IMR-90 (cell line): ENCODE results near the gene CCDC63. TPM values are rescaled to one million over a fixed set of nuclear protein-coding genes. Genes with fewer than 3 reads are reported as not detected.

Experiments
- ATAC-seq: fragments of 200-7000 bp; cut with Tn5 transposase; 2 replicates; pipeline ENCODE4 v1.9.1; 2020; ENCODE audit warnings: low read depth, mild to moderate bottlenecking, moderate library complexity
- BruUV-seq: library from RNA; stranded (reverse); fragments of 400-500 nt; replicated peaks from 2 replicates; lab custom pipeline; 2021; lab: Mats Ljungman, UMichigan
- CTCF ChIA-PET: fragments of 300-600 bp; formaldehyde crosslinking; extraction: SDS; loops from one replicate; lab custom pipeline; 2021; ENCODE audit warnings: antibody characterized with exemption; lab: Yijun Ruan, JAX
- POLR2A ChIA-PET: fragments of 300-600 bp; sonication (Branson Sonifier 250); formaldehyde crosslinking; loops from one replicate; lab custom pipeline; 2022; ENCODE audit warnings: antibody characterized with exemption; ENCODE audit not compliant: unreplicated experiment; lab: Charles Lee
- DNase-seq: peaks from one replicate; pipeline ENCODE4 v3.0.0; 2013
- H2AFZ ChIP-seq: replicated peaks from 2 replicates; pipeline ENCODE3; 2013; ENCODE audit warnings: low read length, mild to moderate bottlenecking; ENCODE audit not compliant: poor library complexity
- H2AK5ac ChIP-seq: 2 replicates; pipeline ENCODE4 v1.6.1; 2013; ENCODE audit warnings: low read depth, low read length, inconsistent platforms
- H2AK9ac ChIP-seq: replicated peaks from 2 replicates; pipeline ENCODE3; 2013; ENCODE audit warnings: mild to moderate bottlenecking, low read depth, low read length, moderate library complexity; ENCODE audit not compliant: poor library complexity
- H2BK120ac ChIP-seq: 2 replicates; pipeline ENCODE4 v1.6.1; 2013; ENCODE audit warnings: low read depth, low read length, inconsistent platforms
- H2BK15ac ChIP-seq: 3 replicates; pipeline ENCODE4 v1.6.1; 2013; ENCODE audit warnings: low read depth, low read length, inconsistent platforms
- H2BK20ac ChIP-seq: 2 replicates; pipeline ENCODE4 v1.6.1; 2013; ENCODE audit warnings: low read depth, mild to moderate bottlenecking, inconsistent platforms, low read length, moderate library complexity
- H2BK5ac ChIP-seq: 2 replicates; pipeline ENCODE4 v1.6.1; 2013; ENCODE audit warnings: mild to moderate bottlenecking, low read depth, low read length, inconsistent platforms; ENCODE audit not compliant: poor library complexity, severe bottlenecking
- H3K14ac ChIP-seq: replicated peaks from 2 replicates; pipeline ENCODE4 v1.6.1; 2013; ENCODE audit warnings: low read depth, low read length, inconsistent platforms
- H3K18ac ChIP-seq: 2 replicates; pipeline ENCODE4 v1.6.1; 2013; ENCODE audit warnings: low read depth, low read length, control low read depth
- H3K23ac ChIP-seq: 2 replicates; pipeline ENCODE4 v1.6.1; 2013; ENCODE audit warnings: low read depth, low read length, inconsistent platforms
- H3K27ac ChIP-seq: 2 replicates; pipeline ENCODE4 v1.5.1; 2013; ENCODE audit warnings: mild to moderate bottlenecking, control low read depth, low read length; ENCODE audit not compliant: insufficient read depth
- H3K27me3 ChIP-seq: 2 replicates; pipeline ENCODE4 v1.6.1; 2013; ENCODE audit warnings: low read length; ENCODE audit not compliant: control insufficient read depth, insufficient read depth
- H3K36me3 ChIP-seq: 2 replicates; pipeline ENCODE4 v1.6.1; 2013; ENCODE audit warnings: low read length, mixed read lengths; ENCODE audit not compliant: control insufficient read depth, insufficient read depth
- H3K4ac ChIP-seq: 2 replicates; pipeline ENCODE4 v1.6.1; 2013; ENCODE audit warnings: low read depth, low read length, inconsistent platforms
- H3K4me1 ChIP-seq: 2 replicates; pipeline ENCODE4 v1.6.1; 2013; ENCODE audit warnings: low read length, mixed read lengths; ENCODE audit not compliant: control insufficient read depth, insufficient read depth
- H3K4me2 ChIP-seq: 2 replicates; pipeline ENCODE4 v1.6.1; 2013; ENCODE audit warnings: low read depth, mild to moderate bottlenecking, control low read depth, low read length, moderate library complexity
- H3K4me3 ChIP-seq: 2 replicates; pipeline ENCODE4 v1.5.1; 2013; ENCODE audit warnings: low read depth, mild to moderate bottlenecking, control low read depth, low read length, moderate library complexity; ENCODE audit not compliant: insufficient read depth
- H3K56ac ChIP-seq: 2 replicates; pipeline ENCODE4 v1.6.1; 2013; ENCODE audit warnings: low read length, inconsistent platforms; ENCODE audit not compliant: insufficient read depth; ENCODE audit errors: extremely low read depth
- H3K79me1 ChIP-seq, 2 experiments: 2 replicates each; pipeline ENCODE4 v1.6.1; 2013; ENCODE audit warnings: low read length in 2 of 2, inconsistent platforms in 1 of 2, low read depth in 1 of 2
- H3K9ac ChIP-seq: 2 replicates; pipeline ENCODE4 v1.6.1; 2013; ENCODE audit warnings: low read depth, low read length, control low read depth
- H3K9me1 ChIP-seq: 2 replicates; pipeline ENCODE4 v1.6.1; 2013; ENCODE audit warnings: low read length, inconsistent platforms; ENCODE audit not compliant: insufficient read depth
- H3K9me3 ChIP-seq: 2 replicates; pipeline ENCODE4 v1.6.1; 2013; ENCODE audit warnings: low read length; ENCODE audit not compliant: control insufficient read depth, insufficient read depth
- H4K20me1 ChIP-seq: 2 replicates; pipeline ENCODE4 v1.6.1; 2013; ENCODE audit warnings: low read length, inconsistent platforms; ENCODE audit not compliant: insufficient read depth
- H4K5ac ChIP-seq: 2 replicates; pipeline ENCODE4 v1.6.1; 2013; ENCODE audit warnings: mild to moderate bottlenecking, low read depth, low read length, control low read depth
- H4K8ac ChIP-seq, 2 experiments: 2 replicates each; pipeline ENCODE4 v1.6.1; 2013; ENCODE audit warnings: low read depth in 2 of 2, low read length in 2 of 2, control low read depth in 1 of 2, inconsistent platforms in 1 of 2
- H4K91ac ChIP-seq: 2 replicates; pipeline ENCODE4 v1.6.1; 2013; ENCODE audit warnings: low read depth, low read length, inconsistent platforms; ENCODE audit not compliant: insufficient read depth
- BHLHE40 ChIP-seq: fragments of 150-350 bp; IDR thresholded peaks from 2 replicates; pipeline ENCODE4 v1.6.1; 2016; ENCODE audit warnings: mild to moderate bottlenecking, low read depth, low read length
- CEBPB ChIP-seq: IDR thresholded peaks from 2 replicates; pipeline ENCODE4 v1.6.1; 2012; ENCODE audit warnings: low read depth, low read length, improper control_type of control experiment
- CHD1 ChIP-seq: IDR thresholded peaks from 2 replicates; pipeline ENCODE4 v1.6.1; 2012; ENCODE audit warnings: low read depth, low read length, improper control_type of control experiment
- CTCF ChIP-seq: conservative IDR thresholded peaks from 2 replicates; pipeline ENCODE4 v1.5.1; 2012; ENCODE audit warnings: mild to moderate bottlenecking, low read depth, low read length, improper control_type of control experiment
- ELK1 ChIP-seq: fragments of 150-350 bp; IDR thresholded peaks from 2 replicates; pipeline ENCODE4 v1.6.1; 2016; ENCODE audit warnings: low read depth, mild to moderate bottlenecking, low read length, moderate library complexity, borderline replicate concordance
- FOS ChIP-seq: fragments of 150-350 bp; IDR thresholded peaks from 2 replicates; pipeline ENCODE4 v1.6.1; 2016; ENCODE audit warnings: low read depth, low read length
- MAFK ChIP-seq: IDR thresholded peaks from 2 replicates; pipeline ENCODE4 v1.6.1; 2012; ENCODE audit warnings: low read depth, low read length, improper control_type of control experiment
- MAZ ChIP-seq: IDR thresholded peaks from 2 replicates; pipeline ENCODE4 v1.6.1; 2012; ENCODE audit warnings: low read depth, mild to moderate bottlenecking, low read length, improper control_type of control experiment, moderate library complexity, borderline replicate concordance
- MXI1 ChIP-seq: IDR thresholded peaks from 2 replicates; pipeline ENCODE4 v1.6.1; 2012; ENCODE audit warnings: low read depth, mild to moderate bottlenecking, low read length, moderate library complexity, borderline replicate concordance
- NFE2L2 ChIP-seq: fragments of 150-350 bp; IDR thresholded peaks from 2 replicates; pipeline ENCODE4 v1.6.1; 2016; ENCODE audit warnings: low read depth, mild to moderate bottlenecking, low read length
- POLR2A ChIP-seq: IDR thresholded peaks from 2 replicates; pipeline ENCODE4 v1.6.1; 2012; ENCODE audit warnings: mild to moderate bottlenecking, low read depth, low read length
- RAD21 ChIP-seq: IDR thresholded peaks from 2 replicates; pipeline ENCODE4 v1.6.1; 2012; ENCODE audit warnings: low read length, improper control_type of control experiment
- RCOR1 ChIP-seq: IDR thresholded peaks from 2 replicates; pipeline ENCODE4 v1.6.1; 2012; ENCODE audit warnings: mild to moderate bottlenecking, low read length, improper control_type of control experiment; ENCODE audit not compliant: insufficient replicate concordance
- RFX5 ChIP-seq: IDR thresholded peaks from 2 replicates; pipeline ENCODE4 v1.8.0; 2012; ENCODE audit warnings: low read depth, mild to moderate bottlenecking, low read length, moderate library complexity
- SMC3 ChIP-seq: fragments of 150-350 bp; IDR thresholded peaks from 2 replicates; pipeline ENCODE4 v1.6.1; 2016; ENCODE audit warnings: low read depth, mild to moderate bottlenecking, antibody characterized with exemption, low read length, moderate library complexity
- USF2 ChIP-seq: fragments of 150-350 bp; IDR thresholded peaks from 2 replicates; pipeline ENCODE4 v1.6.1; 2017; ENCODE audit warnings: mild to moderate bottlenecking, antibody characterized with exemption, low read length, low read depth
- WGBS, 2 experiments: methylation state at CpG; one replicate each; pipeline versions ENCODE4 v1.1.5 to v1.1.7; 2013; ENCODE audit warnings: missing lambda C conversion rate in 2 of 2; ENCODE audit not compliant: insufficient read length in 1 of 2; ENCODE audit errors: extremely low coverage in 2 of 2; 5-methylcytosine and 5-hydroxymethylcytosine counted together
- dilution Hi-C: fragments of 300-500 bp; cut with HindIII; formaldehyde crosslinking; loops from one replicate; pipeline ENCODE4 v1.14.3; 2018; ENCODE audit warnings: low sequenced_read_pairs; ENCODE audit not compliant: unreplicated experiment
- in situ Hi-C: fragments of 300-500 bp; cut with MboI; formaldehyde crosslinking; loops from 3 replicates; pipeline ENCODE4 v1.14.3; 2019; ENCODE audit warnings: low sequenced_read_pairs, inconsistent platforms, mixed read lengths
- intact Hi-C: fragments of 100-400 bp; cut with micrococcal nuclease; formaldehyde crosslinking; loops from 2 replicates; pipeline ENCODE4 v1.10.0; 2022
- polyA plus RNA-seq, 3 experiments: library from polyadenylated mRNA; depleted of rRNA; stranded (reverse); fragments of >200 nt; gene quantifications; 2 replicates each; pipeline ENCODE4 v1.2.3, GENCODE V29; 2012; ENCODE audit warnings: low replicate concordance in 1 of 3
- total RNA-seq: library from RNA; depleted of rRNA; stranded (reverse); fragments of >200 nt; gene quantifications from 2 replicates; pipeline ENCODE4 v1.2.3, GENCODE V29; 2012

CCDC63 gene
- total and polyA plus RNA-seq, 2 of the 4 experiments (the other 2 are of a cell fraction): not detected

GRCh38 chr12:110935588-110935987 is 88.8 kb downstream of the CCDC63 start:
- peaks cover 4% of the 10 kb centered on the region for H3K27me3 ChIP-seq
- dilution Hi-C loops (no loop called here), intact Hi-C loops (no loop called here), in situ Hi-C loops (loop anchor here (10.0 kb wide), 1 partner anchor 379 kb away; no protein-coding TSS in a partner anchor)
- H2BK20ac ChIP-seq: no peak overlapping the region
- H3K56ac ChIP-seq: no peak overlapping the region
- no peak overlapping the region for H3K4ac ChIP-seq
- H3K4me3 ChIP-seq: no peak overlapping the region
- no peak overlapping the region for H3K27ac ChIP-seq
- no peak overlapping the region for H3K14ac ChIP-seq
- POLR2A ChIA-PET: no interaction called here
- H3K4me1 ChIP-seq: no peaks in the 10 kb centered on the region
- no peak overlapping the region for H2AK9ac ChIP-seq
- no TSS peak for BruUV-seq
- no peaks in the 10 kb centered on the region for H3K9me1 ChIP-seq
- no peaks in the 10 kb centered on the region for H3K9me3 ChIP-seq
- H3K18ac ChIP-seq: no peak overlapping the region
- no peak overlapping the region for H3K4me2 ChIP-seq
- no peak overlapping the region for H2AFZ ChIP-seq
- H2BK5ac ChIP-seq: no peak overlapping the region
- ATAC-seq (no peak), DNase-seq (no peak)
- no peak overlapping the region for H2BK120ac ChIP-seq
- H2AK5ac ChIP-seq: no peak overlapping the region
- no peaks in the 10 kb centered on the region for H3K36me3 ChIP-seq
- H4K91ac ChIP-seq: no peak overlapping the region
- no peak overlapping the region for H4K5ac ChIP-seq
- H2BK15ac ChIP-seq: no peak overlapping the region
- no peak overlapping the region for H4K8ac ChIP-seq
- WGBS, 2 experiments: 80% methylated on average over 1 of the region's 4 CpGs; no CpG with 5 or more reads in 1 of the 2 experiments
- no peaks in the 10 kb centered on the region for H3K79me1 ChIP-seq
- CTCF ChIA-PET: interaction anchor here (0.7 kb wide), 1 partner anchor 9 kb away, joined by 3 read pairs; no protein-coding TSS in a partner anchor
- no peaks in the 10 kb centered on the region for H4K20me1 ChIP-seq
- H3K23ac ChIP-seq: no peak overlapping the region
- no peak overlapping the region for H3K9ac ChIP-seq
- no peak for TF ChIP-seq CTCF
- no peak for TF ChIP-seq CEBPB
- TF ChIP-seq CHD1: no peak
- TF ChIP-seq NFE2L2: no peak
- no peak for TF ChIP-seq RFX5
- TF ChIP-seq BHLHE40: no peak
- no peak for TF ChIP-seq USF2
- TF ChIP-seq ELK1: no peak
- no peak for TF ChIP-seq SMC3
- TF ChIP-seq POLR2A: no peak
- no peak for TF ChIP-seq FOS
- TF ChIP-seq RAD21: no peak
- no peak for TF ChIP-seq MAZ
- no peak for TF ChIP-seq MAFK
- TF ChIP-seq RCOR1: no peak
- TF ChIP-seq MXI1: no peak
